GM19328 (cell line): ENCODE data around the gene E2F1.
"Not testable (repeated sequence)": the region's sequence is repeated elsewhere in the genome, so short reads cannot be mapped to it uniquely, and the experiment has no call there.

Source experiments
- ATAC-seq: cut with Tn5 transposase; IDR thresholded peaks from one replicate; pipeline ENCODE4 v1.9.1; 2021; ENCODE audit warnings: mild to moderate bottlenecking, moderate library complexity; ENCODE audit not compliant: unreplicated experiment

E2F1 gene

DNA sequence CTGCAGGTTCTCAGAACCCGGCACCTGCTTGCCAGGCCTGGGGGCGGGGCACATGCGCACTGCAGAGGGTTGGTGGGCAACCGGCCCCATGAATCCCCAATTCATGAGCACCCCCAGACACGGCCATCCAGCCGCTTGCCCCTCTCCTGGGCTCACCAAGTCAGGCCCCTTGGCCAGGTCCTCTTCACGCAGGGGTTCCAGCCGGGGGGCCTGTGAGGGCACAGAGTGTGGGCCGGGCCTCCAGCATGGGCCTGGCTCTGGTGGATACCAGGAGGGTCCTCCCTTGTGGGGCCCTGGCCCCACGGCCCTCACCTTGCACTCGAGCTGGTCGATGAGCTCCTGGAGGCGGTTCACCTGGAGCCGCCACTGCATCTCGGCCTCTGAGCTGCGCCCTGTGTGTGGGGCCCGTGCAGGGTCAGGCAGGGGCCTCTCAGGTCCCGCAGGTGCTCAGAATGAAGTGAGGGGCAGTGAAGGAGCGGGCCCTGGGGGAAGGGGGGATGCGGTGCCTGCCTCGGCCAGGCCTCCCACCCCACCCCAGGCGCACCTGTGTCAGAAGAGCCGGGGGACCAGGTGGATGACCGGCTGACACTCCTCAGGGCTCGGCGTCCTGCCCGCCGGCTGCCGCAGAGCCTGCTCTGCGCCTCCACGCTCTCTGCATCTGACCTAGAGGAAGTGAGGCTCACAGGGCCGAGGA, 26.7 kb downstream of the E2F1 start:
- ATAC-seq, result no peak

DNA sequence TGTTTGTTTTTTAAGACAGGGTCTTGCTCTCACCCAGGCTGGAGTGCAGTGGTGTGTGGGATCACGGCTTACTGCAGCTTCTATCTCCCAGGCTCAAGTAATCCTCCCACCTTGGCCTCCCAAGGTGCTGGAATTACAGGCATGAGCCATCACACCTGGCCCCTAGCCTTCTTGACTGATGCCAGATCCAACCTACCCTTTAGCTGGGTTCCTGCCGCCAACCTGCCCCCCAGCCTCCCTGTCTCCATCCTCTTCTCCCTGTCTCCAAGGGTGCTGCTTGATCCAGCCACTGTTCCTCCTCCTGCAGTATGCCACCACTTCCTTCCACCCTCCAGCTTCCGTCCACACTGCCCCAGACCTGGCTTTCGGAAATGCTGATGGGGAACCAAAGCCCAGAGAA, 27.3 kb downstream of the E2F1 start:
- ATAC-seq, result no peak

DNA sequence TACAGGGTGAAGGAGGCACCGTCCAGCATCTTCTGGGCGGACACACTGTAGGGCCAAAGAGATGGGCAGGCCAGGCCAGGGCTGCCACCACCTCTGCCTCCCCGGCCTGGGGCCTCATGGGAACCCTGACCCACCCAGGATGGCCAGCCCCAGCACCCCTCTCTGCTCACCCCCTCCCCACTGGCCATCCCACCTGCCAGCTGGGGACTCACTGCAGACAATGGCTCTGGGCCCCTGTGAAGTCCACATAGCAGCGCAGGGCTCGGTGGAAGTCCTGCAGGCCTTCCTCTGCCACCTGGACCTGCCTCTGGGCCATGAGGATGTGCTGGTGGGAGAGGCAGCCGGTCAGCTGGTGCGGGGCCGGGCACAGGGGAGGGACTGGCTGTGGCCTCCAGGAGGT, 27.7 kb downstream of the E2F1 start:
- no peak for ATAC-seq

DNA sequence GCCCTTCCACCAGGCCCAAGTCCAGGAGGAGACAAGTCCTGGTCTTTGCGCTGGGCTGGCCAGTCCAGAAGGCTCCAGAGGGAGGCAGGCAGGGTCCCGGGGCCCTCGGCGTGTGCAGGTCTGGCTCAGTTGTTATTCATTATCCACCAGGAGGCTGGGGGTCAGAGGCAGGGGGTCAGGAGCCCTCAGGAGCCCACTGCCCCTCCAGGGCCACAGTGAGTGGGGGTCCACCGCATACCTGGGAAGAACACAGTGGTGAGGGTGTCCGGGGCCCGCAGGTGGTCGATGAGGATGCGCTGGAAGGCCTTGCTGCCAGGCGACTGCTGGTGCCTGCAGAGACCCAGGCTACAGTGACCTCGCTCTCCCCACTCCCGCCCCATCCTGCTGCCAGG, 28.5 kb downstream of the E2F1 start:
- no peak for ATAC-seq

DNA sequence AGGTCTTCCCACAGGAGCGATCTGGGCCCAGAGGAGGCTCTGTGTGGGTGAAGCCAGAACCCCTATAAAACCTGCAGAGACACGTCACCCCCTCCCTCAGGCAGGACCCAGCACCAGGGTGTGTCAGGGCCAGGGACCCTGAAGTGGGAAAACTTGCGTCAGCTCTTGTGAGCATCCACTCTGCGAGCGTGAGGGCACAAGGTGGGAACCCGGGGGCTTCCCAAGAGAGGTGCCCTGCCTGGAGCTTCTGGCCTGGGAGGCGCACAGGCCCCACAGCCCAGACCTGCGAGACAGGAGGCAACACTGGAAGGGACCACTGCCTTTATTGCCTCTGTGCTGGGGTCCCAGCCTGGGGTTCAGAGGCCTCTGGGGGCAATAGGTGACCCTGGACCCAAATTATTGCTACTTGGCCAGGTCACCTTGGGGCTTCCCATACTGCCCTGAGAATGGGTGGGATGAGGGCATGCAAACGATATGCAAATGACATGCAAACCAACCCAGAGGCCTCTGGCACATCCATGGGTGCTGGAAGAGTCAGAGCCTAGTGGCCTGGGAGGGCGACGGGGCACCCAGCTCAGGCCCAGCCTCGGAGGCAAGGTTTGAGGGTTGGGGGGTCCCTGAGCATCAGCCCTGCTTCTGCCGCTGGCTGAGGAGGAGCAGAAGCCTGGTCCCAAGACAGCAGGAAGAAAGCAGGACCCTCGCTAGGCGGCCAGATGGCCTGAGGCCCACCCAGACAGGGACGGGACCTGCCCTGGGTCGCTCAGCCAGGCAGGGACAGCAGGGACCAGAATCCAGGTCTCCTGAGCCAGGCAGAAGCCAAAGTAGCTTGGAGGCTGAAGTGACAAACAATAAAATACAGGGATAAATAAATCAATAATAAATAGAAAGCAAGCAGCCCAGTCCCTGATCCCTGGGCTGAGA, 29.1 kb downstream of the E2F1 start:
- ATAC-seq, result no peak

DNA sequence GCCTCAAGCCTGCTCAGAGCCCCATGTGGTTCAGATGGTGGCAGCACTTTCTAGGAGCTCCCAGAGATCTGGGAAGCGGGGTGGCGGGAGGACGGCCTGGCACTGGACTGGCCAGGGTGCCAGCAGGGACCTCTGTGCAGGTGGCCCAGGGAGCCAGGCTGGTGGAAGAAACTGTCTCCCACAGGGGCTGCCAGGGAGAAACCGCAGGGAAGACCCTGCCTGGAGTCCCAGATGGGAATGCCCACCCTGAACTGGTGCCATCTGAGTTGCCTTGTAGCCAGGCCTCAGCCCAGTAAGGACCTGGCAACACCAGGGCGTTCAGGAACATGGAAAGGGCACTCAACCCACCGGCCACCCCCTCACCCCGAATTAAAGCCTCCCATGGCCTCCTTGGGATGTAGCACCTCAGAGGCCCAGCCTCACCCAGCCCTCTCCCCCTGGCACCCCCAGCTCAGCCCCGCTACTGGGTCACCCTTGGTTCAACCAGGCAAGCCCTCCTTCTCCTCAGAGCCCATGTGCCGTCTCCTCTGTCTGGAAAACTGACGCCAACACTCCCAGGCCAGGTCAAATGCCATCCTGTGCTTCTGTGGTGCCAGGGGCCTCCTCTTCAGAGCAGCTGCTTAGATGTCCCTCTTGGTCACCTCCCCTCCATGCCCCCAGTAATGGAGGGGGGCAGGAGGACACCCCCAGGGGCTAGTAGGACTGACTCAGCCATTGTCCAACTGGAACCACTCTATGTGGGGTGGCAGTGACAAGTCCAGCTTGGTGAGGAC, 30.0 kb downstream of the E2F1 start:
- no peak for ATAC-seq

DNA sequence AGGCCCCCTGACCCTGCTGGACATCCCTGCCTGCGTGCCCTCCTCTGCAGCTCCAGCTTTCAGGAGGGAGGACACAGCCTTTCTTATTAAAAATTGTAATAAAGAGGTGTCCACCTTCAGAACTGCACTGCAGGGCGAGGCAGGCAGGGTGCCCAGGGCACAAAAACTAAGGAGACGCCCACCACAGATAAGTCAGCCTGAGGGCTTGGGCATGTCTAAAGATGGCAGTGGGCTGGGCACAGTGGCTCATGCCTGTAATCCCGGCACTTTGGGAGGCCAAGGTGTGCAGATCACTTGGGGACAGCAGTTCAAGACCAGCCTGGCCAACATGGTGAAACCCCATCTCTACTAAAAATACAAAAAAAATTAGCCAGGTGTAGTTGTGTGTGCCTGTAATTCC, 31.0 kb downstream of the E2F1 start:
- no peak for ATAC-seq

DNA sequence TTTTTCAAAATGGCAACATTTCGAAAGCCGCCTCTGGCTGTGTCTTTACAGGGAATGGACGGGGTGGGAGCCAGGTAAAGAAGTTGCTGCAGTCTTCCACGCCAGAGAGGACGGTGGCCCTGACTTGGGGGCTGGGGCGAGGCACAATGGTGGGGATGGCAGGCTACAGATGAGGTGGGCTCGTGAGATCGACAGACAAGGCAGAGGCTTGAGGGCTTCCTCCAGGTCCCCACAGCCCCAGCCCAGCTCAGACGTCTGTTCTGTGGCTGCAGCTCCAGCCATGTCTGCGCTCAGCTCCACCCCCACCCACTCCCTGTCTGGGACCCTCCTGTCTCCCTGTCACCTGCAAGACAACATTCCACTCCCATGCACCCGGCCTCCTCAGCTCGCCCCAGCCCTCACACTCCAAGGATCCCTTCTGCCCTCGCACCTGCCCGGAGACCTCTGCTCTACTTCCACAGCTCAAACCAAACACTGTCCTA, 31.5 kb downstream of the E2F1 start:
- no peak for ATAC-seq

DNA sequence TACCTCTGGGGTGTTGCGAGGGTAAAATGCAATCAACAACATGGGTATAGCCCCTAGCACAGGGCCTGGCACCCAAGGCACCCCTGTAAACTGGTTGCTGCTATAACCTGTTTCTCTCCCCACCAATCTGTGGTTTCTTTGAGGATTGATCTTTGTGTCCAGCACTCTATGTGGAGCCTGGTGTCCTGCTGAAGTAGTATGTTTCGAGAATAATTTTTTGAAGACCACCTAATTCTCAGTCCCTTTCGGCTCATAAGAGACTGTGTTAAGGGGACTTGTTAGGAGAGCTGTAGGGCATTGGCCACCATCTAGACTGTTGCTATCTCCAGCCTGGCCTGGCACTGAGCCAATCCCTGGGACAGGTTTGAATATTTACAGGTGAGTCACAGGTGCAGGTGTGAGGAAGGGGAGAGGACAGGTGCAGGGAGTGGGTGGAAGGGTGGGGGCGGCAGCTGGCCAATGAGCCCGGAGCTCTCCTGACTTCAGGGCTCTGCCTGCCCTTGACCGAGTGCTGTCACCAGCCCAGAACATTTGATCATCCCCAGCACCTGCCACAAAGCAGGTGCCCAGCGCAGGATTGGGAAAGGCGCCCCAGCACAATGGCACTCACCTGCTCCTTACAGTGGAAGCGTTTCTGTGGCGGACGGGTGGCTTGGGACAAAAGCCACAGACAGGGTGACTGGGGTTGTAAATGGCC, 32.1 kb downstream of the E2F1 start:
- no peak for ATAC-seq

DNA sequence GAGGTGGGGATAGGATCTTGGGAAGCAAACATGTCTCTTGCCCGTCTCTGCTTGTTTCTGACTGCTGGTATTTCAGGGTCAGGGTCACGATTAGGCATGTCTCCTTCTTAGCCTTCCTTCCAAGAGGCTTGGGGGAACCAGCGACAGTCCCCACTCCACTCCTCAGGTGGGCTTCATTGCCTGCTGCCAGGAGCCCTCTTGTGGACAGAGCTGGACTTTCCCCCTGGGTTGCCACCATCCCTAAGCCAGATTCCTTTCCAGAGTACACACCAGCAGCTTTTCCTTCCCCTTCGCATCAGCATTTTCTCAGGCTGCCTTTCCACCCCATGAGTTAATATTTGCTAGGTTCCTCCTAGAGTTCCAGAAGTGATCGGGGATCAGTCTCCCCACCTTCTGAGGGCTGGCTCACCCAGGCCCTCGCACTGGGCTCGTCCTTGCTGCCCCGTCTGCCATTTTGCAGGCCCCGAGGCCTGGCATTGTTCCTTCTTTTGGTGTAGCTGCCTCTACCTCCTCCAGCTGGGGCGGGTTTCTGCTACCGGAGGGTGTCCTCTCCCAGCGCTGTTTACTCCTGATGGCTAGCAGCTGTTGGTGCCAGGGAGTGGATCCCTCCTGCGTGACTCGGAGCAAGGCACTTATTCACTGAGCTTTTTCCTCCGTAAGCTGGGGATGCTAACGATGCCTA, 32.8 kb downstream of the E2F1 start:
- no peak for ATAC-seq

DNA sequence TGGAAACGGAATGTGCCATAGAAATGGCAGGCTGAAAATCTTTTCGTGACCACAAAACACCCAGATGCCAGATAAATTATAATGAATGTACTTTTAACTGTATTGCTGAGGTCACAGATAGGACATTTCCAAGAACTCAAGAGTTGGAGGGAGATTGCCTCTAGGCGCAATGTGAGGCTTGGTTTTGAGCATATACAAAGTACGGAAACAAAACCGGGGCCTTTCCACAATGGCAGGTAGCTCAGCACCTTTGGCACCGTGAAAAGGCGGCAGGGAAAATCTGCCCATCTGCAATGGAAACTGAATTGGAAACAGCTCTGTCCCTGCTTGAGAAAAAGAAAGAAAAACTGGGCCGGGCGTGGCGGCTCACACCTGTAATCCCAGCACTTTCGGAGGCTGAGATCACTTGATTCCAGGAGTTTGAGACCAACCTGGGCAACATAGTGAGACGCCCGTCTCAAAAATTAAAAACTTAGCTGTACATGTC, 34.6 kb downstream of the E2F1 start:
- no peak for ATAC-seq

DNA sequence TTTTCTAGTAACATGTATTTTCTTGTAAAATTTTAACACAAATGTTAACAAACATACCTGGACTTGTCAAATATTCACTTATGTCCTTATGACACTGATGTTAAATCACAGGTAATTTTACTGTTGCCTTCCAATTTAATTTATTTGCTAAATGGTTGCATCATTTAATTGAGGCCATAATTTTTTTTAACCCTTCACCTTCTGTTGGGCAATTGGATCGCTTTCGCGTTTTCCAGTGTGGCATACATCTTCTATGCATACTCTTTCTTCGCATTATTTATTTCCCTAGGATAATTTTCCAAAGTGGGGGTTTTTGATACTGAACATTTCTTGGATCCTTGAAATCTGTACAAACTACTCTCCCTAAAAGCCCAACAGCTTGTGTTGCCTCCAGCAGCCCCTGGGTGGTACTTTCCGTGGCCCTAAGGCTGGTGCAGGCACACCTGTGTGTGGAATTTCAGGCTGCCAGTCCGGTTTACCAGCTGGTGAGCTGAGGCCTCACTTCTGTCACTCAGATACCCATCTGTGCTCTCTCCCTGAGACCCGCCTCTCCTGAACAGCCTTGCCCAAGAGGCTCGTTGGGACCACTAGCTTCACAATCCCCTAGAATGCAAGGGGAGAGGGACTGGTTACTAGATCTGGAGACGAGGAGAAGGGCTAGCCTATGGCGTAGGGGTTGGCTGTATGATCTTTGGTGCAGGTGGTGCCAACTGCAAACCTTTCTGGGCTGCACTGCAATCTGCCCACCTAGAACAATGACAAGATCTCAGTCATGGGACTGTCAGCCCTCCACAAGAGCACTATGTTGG, 35.2 kb downstream of the E2F1 start:
- no peak for ATAC-seq

DNA sequence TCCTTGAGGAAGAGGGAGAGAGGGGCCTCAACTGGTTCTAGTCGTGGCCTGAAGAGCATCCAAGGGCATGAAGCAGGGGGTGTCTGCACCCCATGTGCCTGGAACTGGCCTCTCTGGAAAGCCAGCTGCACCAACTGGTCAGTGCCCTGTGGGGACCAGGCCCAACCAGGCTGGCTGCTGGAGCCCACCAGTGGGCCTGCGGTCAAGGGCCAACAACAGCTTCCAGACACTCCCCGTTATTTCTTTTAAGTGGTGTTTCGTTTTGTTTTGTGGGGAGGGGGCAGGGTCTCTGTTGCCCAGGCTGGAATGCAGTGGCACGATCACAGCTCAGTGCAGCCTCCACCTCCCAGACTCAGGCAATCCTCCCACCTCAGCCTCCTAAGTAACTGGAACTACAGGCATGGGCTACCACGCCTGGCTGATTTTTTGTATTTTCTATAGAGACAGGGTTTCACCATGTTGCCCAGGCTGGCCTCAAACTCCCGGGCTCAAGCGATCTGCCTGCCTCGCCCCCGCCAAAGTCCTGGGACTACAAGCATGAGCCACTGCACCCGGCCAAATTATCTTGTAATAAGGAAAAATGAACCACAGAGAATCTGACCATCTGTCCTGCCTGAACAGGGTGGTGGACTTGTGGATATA, 36.0 kb downstream of the E2F1 start:
- no peak for ATAC-seq

DNA sequence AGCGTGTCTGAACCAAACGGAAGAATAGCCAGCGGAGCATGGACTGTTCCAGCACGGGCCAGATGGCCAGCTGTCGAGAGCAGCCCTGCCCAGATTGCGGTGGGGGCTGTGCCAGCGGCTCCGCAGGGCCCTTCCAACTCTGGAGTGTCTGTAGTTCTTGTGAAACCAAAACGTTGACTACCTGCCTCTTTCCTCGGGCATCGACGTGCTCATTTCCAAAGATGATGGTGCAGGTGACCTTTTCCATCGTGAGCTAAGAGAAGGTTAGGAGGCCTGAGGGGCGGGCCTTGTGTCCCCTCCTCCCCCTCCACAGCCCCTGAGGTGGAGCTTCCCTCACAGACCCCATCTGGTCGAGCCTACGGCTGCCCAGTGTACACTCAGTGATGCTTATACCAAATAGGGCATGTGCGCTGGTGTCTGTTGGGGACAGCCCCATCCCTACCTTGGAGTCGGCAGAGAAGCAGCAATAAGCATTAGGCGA, 36.9 kb downstream of the E2F1 start:
- no peak for ATAC-seq

DNA sequence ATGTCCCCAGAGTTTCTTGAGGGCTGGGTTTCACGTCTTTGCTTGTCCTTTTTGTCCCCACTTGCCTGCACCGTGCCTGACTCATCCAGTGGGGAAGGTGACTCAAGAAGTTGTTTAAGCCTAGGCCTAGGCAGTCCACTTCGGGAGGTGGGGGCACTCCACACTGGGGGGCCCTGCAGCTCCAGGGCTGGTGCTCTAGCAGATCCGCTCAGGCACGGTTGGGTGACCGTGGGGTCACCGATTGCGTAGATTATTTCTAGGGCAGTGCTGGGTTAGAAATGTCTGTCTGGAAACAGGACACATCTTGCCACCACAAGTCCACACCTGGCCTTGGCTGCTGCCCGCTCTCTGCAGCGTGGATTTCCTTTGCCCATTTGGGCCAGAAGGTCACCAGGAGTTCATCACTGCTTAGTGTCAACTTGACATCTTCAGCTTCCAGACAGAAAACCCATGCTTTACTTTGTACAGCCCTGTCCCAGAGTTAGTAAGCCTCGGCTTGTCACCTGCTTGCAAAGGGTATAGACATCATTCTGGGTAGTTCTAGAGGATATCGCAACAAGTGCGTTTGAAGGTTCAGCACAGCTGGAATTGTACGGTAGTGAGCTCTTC, 37.7 kb downstream of the E2F1 start:
- ATAC-seq, result no peak

DNA sequence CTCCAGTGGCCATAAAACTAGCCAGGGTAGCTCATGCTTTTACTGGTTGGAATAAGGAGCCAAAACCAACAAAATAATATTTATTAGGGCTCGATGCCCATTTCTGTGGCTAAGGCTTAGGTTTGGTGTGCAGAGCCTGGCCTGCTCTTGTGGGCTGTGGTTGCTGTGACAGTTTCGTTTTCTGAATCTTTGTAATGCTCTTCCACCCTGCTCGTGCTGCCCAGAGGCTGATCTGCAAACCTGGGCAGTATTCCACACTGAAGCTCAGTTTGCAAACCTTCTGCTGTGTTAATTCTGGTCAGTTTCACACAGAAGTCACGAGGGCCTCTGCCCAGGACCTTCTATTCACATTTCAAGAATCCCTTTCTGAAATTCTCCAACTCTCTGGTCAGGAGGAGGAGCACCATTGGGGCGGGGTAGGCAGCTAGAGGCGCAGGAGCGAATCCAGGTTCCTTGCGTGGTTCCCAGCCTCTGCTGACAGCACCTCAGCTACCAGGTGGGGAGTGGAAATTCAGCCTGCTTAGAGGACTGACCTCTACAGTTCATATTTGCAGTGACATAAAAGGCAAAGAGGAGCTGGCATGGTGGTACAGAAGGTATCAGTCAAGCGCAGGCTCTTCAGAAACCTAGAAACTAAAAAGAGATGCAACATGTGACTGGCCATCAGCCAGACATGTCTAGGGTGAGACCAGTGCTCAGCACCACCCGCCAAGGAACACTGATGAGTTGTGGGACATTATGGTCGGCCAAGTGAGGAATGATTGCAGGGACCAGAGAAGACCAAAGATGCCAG, 38.4 kb downstream of the E2F1 start:
- no peak for ATAC-seq

DNA sequence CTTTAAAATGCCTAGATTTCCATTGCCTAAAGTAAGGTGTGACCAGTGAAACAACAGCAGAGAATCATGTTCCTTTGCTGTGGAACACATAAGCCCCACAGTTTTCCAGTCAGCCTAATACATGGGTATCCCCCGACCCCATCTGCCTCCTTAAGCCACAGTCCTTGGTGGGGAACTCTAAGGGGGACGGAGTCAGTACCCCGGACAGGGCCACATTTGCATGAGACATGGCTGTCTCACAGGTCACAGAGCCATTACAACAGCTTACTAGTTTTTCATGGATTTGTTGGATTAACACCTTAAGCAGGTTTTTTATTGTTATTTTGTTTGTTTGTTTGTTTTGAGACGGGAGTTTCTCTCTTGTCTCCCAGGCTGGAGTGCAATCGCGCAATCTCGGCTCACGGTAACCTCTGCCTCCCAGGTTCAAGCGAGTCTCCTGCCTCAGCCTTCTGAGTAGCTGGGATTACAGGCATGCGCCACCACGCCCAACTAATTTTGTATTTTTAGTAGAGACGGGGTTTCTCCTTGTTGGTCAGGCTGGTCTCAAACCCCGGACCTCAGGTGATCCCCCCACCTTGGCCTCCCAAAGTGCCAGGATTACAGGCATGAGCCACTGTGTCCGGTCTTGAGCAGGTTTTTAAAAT, 39.1 kb downstream of the E2F1 start:
- not testable (repeated sequence) for ATAC-seq
